Urinary bladder (tissue), 4 donors: ENCODE measurements around the gene TYK2. TPM values are rescaled to one million over a fixed set of nuclear protein-coding genes. Genes with fewer than 3 reads are reported as not detected.

ENCODE experiments used
- DNase-seq: peaks from one replicate; pipeline ENCODE4 v3.0.0-alpha.2; 2015; ENCODE audit errors: extremely low spot score
- H3K27ac ChIP-seq: one replicate; pipeline ENCODE4 v1.5.1; 2013; ENCODE audit warnings: low read depth, mild to moderate bottlenecking, moderate library complexity
- H3K36me3 ChIP-seq: one replicate; pipeline ENCODE4 v1.6.1; 2013; ENCODE audit warnings: mild to moderate bottlenecking, moderate library complexity; ENCODE audit not compliant: insufficient read depth
- H3K4me1 ChIP-seq: one replicate; pipeline ENCODE4 v1.6.1; 2013; ENCODE audit warnings: mild to moderate bottlenecking, moderate library complexity; ENCODE audit not compliant: insufficient read depth
- H3K4me3 ChIP-seq: one replicate; pipeline ENCODE4 v1.5.1; 2013; ENCODE audit warnings: low read depth, low read length
- WGBS: extraction: QIAGEN DNeasy Blood & Tissue Kit; methylation state at CpG from one replicate; pipeline ENCODE4 v1.1.7; 2013; 5-methylcytosine and 5-hydroxymethylcytosine counted together
- polyA plus RNA-seq: library from polyadenylated mRNA; stranded (reverse); fragments of 200-250 nt; gene quantifications from one replicate; pipeline ENCODE4 v1.2.3, GENCODE V29; 2013
- total RNA-seq: library from RNA; depleted of rRNA; stranded (reverse); fragments of >200 nt; gene quantifications from one replicate; pipeline ENCODE4 v1.2.3, GENCODE V29; 2014
- donor health status: healthy with polysubstance abuse.
- donor health status: healthy.

TYK2 gene
- total and polyA plus RNA-seq, 2 donors: 55.5 to 72.1 TPM

DNA sequence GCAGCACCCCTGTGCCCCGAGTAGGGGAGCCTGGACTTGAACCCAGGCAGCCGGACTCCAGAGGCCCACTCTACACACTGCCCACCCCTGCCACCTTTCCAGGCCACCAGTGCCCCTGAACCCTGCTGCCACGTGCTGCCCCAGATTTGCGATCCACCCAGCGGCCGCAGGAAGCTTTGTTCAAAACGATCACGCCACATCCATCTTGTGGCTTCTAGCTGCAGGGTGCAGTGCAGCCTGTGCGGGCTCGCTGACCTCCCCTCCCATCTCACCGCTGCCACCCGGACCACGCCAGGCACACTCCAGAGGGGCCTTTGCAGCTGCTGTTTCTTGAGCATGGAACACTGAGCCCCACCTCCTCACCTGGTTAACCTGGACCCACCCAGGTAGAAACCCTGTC is 50.8 kb downstream of the TYK2 start:
- no peak overlapping the region for H3K4me3 ChIP-seq
- no peak overlapping the region for H3K27ac ChIP-seq
- no peaks in the 10 kb centered on the region for H3K4me1 ChIP-seq
- 94% methylated on average over 13 of the region's 13 CpGs for WGBS
- DNase-seq: no peak
- H3K36me3 ChIP-seq: no peaks in the 10 kb centered on the region

DNA sequence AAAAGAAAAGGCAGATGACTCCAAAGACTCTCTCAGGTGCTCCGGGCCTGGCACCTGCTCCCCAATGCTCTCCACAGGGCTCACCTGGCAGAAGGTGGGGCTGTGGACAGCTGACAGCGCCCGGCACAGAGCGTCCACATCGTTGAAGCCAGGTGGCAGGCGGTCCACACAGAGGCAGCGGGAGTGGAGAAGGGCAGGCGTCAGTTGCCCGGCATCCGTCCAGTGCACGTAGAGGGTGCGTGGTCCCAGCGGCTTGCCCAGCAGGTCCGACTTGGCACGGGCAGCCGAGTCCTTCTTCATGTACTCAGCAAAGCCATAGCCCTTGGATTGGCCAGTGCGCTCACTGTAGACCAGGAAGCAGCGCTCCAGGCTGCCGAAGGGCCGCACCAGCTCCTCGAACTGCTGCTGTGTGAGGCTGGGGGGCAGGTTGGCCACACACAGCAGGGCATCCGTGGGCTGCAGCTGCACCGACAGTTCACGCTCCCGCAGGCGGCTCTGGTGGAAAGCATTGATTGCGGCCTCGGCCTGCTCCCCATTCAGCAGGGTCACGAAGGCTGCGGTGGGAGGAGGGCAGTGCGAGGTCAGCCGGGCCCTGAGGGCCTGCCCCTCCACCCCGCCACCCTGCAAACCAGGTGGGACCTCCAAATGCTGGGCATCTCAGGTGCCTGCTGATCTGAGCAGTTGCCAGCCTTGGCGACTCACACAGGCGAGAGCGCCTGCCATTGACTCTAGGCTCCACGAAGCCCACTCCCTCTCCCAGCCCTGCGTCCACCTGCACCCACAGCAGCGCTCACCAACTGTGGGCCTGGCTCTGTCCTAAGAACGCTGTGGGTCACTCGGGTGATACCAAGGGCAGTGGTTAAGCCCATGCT is 51.6 kb downstream of the TYK2 start:
- H3K4me3 ChIP-seq: no peak overlapping the region
- no peak for DNase-seq
- H3K27ac ChIP-seq: no peak overlapping the region
- H3K4me1 ChIP-seq: no peaks in the 10 kb centered on the region
- 95% methylated on average over 41 of the region's 41 CpGs for WGBS
- no peaks in the 10 kb centered on the region for H3K36me3 ChIP-seq

DNA sequence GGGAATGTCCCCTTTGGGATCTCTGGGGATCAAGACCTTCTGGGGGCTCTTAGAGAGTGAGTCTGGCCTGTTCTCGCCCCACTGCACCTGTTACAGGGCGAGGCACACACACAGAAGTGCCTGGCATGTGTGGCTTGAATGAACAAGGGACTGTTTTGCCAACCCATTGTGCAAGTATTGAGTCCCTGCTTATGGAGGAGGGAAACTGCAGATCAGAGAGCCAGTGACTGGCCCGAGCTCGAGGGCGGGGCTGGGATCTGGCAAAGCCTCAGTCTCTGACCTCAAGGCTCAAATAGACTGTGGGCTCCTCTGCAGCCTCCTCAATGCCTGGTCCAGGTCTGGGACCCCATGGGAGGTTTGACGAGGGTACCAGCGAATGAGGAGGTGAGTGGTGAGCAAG is 52.6 kb downstream of the TYK2 start:
- Histone ChIP-seq H3K4me1 (no peaks in the 10 kb centered on the region), H3K27ac (no peak overlapping the region), H3K4me3 (no peak overlapping the region), H3K36me3 (no peaks in the 10 kb centered on the region)
- WGBS: 87% methylated on average over 7 of the region's 7 CpGs
- no peak for DNase-seq

DNA sequence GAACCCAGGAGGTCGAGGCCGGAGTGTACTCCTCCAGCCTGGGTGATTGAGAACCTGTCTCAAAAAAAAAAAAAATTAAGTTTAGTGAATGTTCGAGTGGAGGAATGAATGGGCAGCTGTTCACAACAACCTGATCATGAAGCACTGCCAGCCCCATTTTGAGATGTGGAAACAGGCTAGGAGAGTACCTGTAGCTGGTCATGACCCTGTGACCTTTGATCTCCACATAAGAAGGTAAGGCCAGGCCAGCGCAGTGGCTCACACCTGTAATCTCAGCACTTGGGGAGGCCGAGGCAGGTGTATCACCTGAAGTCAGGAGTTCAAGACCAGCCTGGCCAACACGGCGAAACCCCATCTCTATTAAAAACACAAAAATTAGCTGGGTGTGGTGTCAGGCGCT is 54.6 kb downstream of the TYK2 start:
- DNase-seq: no peak
- Histone ChIP-seq H3K27ac (no peak overlapping the region), H3K4me3 (no peak overlapping the region), H3K36me3 (peaks cover 3% of the 10 kb centered on the region), H3K4me1 (no peaks in the 10 kb centered on the region)
- 93% methylated on average over 8 of the region's 8 CpGs for WGBS

DNA sequence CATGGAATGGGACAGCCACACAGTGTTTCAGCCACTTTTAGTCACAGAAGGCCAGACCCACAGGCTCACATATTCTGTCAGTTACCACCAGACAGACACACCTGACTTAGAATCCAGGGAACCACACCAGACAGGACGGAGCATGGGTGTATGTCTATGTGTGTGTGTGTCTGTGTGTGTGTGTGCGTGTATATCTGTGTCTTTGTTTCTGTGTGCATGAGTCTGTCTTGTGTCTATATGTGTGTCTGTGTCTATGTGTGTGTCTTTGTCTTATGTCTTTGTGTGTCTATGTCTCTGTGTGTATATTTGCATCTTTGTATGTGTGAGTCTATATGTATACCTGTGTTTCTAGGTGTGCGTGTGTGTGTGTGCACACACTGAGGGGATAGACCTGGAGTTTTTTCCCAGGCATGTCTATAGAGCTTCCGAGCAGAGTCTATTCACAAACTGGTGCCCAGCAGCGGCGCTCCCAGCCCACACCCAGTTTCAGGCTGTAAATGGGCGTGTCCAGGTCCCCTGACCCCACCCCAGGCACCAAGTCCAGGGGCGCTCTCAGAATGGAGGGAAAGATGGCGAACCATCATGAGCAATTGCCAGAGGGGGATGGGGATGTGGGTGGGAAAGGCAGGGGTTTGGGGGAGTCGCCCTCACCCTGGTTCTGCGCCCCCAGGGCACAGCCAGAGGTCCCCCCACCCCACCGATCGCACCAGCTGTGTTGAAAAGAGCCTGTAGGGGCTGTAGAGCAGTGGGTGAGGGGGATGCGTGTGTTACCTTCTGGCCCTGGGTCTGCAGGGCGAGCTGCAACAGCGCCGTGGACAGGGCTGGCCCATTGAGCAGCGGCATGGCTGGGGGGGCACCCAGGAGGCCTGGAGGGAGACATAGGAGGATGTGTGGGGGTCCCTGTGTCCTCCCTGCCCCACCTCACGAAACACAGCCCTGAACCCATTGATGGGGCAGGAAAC is 58.2 kb downstream of the TYK2 start:
- DNase-seq: no peak
- Histone ChIP-seq H3K4me3 (no peak overlapping the region), H3K4me1 (no peaks in the 10 kb centered on the region), H3K27ac (no peak overlapping the region), H3K36me3 (peaks cover 5% of the 10 kb centered on the region)
- 90% methylated on average over 19 of the region's 19 CpGs for WGBS

DNA sequence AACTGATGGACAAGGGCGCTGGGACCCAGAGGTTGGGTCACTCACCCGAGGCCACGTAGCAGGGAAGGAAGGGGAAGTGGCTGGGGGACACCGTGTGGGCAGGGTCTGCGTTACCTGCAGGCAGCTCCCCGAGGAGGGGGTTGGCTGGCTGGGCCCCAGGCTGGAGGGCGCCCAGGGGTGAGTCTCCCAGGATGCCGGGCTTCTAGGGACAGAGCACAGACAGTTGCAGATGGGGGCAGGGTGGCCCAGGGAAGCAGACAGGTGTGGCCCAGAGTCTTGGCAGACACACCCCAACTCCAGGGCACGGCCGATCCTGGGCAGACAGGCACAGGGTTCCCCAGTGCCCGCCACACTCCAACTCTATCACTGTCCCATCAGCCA is 59.0 kb downstream of the TYK2 start:
- 89% methylated on average over 11 of the region's 11 CpGs for WGBS
- no peak overlapping the region for H3K27ac ChIP-seq

DNA sequence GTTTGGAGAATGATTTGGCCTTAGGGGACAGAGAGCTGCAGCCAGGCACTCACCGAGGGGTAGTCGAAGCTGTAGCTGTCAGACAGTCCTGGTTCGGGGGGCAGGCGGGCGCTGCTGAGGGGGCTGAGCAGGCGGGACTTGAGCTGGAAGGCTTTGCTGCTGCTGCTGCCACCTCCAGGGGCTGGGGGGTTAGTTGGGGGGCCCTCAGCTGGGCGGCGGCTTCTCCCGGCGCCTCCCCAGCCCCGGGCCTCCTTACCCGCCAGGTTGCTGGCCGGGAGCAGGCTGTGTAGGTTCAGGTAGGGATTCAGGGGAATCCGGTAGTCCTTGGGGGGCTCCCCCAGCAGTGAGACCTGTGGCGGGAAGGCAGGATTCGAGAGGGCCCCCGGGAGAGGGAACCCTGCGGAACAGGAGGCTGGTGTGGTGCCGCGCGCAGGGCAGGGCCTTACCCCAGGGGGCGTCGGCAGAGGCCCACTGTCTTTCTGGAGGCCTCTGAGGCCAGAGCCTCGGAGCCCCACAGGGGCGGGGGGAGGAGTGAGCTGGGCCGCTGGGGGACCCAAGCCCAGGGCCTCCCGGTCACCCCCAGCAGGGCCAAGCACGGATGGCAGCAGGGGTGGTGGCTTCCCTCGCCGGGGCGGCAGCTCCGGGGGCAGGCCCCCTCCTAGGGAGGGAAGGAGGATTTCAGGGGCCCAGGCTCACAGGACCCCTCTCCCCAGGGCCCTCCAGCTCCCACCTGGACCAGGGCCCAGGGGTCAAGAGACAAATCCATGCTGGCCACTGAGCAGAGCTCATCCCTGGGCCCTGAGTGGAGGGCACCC is 59.6 kb downstream of the TYK2 start:
- no peak overlapping the region for H3K4me3 ChIP-seq
- no peak for DNase-seq
- peaks cover 5% of the 10 kb centered on the region for H3K36me3 ChIP-seq
- WGBS: 93% methylated on average over 32 of the region's 32 CpGs
- H3K27ac ChIP-seq: no peak overlapping the region
- no peaks in the 10 kb centered on the region for H3K4me1 ChIP-seq

More for the DNA sequence above, 59.0 kb downstream of the TYK2 start:
- no peak overlapping the region for H3K4me3 ChIP-seq
- no peaks in the 10 kb centered on the region for H3K4me1 ChIP-seq
- peaks cover 5% of the 10 kb centered on the region for H3K36me3 ChIP-seq
- no peak for DNase-seq

DNA sequence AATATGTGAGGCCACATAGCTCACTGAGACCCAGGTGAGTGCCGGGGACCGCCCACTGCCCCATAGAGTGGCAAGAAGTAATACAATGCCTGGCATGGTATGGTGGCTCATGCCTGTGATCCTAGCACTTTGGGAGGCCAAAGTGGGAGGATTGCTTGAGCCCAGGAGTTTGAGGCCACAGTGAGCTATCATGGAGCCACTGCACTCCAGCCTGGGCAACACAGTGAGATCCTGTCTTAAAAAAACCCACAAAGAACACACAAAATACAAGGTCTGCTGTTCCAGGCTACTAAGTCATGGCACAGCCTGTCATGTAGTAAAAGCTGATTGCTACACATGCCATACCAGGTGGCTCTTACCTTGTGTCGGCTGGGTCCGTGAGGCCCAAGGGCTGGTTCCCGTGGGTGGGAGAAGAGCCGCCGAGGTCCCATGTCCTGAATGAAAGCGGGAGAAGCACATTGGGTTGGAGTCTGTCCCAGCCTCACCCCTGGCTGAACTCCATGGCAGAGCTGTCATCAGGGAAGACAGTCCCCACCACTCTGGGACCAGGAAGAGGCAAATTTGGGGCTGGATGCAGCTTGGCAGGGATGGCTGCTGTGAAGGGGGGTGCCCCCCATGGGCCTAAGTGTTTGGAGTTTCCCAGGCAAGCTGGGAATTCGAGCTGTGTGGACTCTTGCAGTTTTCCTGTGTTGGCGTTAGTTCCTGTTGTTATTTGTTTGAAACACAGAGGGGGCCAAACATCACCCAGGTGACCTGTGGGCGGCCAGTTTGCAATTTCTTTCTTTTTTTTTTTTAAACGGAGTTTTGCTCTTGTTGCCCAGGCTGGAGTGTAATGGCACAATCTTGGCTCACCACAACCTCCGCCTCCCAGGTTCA is 61.3 kb downstream of the TYK2 start:
- WGBS: 94% methylated on average over 13 of the region's 13 CpGs
- Histone ChIP-seq H3K36me3 (peaks cover 5% of the 10 kb centered on the region), H3K4me1 (no peaks in the 10 kb centered on the region), H3K27ac (no peak overlapping the region), H3K4me3 (no peak overlapping the region)
- no peak for DNase-seq

DNA sequence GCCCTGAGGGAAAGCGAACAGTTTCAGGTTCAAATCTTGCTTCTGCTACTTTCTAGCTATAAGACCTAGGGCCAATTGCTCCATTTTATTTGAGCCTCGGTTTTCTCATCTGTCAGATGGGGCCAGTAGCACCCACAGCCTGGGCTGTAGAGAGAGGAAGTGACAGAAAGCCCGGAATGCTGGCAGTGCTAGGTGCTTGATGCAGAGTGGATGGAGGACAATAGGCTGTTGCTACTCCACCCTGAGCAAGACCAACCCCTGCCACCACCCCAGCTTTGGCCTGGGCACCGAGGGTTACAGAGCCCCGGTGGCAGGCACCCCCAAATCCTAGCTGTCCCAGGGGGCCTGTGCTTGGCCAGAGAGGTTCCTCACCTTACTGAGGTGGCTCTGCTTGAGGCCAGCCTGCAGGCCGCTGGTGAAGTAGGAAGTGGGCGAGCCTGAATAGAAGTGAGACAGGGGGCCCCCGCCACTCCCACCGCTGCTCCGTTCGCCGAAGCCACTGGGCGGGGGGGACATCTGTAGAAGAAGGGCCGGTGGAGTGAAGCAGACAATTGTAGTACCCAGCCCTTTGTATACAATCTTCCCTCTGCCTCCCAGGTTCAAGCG is 62.4 kb downstream of the TYK2 start:
- WGBS: 95% methylated on average over 15 of the region's 15 CpGs
- H3K27ac ChIP-seq: no peak overlapping the region
- no peaks in the 10 kb centered on the region for H3K4me1 ChIP-seq
- peaks cover 5% of the 10 kb centered on the region for H3K36me3 ChIP-seq
- H3K4me3 ChIP-seq: no peak overlapping the region
- no peak for DNase-seq

DNA sequence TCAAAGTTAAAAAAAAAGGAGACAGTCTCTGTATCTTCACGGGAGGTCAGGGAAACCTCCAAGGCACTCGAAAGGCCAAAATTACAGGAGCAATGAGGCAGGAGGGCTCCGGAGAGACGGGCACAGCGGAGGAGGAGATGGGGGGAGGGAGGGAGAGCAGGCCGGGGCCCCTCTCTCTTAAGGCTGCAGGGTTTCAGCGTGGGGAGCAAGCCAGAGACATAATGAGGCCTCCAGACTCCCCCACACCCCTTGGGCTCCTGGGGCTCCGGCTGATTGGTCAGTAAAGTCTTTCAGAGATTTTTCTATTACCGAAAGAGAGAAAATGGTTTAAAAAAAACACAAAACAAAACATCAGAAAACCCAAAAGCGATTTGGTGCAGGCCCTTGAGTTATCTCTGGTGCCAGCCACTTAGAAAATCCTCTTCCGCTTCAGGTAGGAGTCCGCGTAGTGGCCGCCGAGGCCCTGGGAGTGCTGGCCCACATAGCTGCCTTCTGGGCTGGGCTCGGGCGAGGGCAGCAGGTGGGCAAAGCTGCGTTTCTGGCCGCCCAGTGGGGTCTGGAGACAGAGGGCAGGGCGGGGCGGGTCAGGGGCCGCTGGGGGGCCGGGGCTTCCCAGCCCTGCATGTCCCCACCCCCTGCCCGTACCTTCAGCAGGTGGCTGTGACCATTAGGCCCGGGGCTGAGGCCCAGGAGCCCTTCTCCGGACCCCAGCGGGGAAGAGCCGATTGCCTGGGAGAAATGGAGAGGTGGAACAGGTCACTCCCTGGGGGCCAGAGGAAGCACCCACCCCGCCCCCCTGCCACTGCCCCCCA is 63.1 kb downstream of the TYK2 start:
- H3K4me3 ChIP-seq: no peak overlapping the region
- DNase-seq: no peak
- no peak overlapping the region for H3K27ac ChIP-seq
- no peaks in the 10 kb centered on the region for H3K4me1 ChIP-seq
- H3K36me3 ChIP-seq: peaks cover 5% of the 10 kb centered on the region
- 82% methylated on average over 29 of the region's 29 CpGs for WGBS

DNA sequence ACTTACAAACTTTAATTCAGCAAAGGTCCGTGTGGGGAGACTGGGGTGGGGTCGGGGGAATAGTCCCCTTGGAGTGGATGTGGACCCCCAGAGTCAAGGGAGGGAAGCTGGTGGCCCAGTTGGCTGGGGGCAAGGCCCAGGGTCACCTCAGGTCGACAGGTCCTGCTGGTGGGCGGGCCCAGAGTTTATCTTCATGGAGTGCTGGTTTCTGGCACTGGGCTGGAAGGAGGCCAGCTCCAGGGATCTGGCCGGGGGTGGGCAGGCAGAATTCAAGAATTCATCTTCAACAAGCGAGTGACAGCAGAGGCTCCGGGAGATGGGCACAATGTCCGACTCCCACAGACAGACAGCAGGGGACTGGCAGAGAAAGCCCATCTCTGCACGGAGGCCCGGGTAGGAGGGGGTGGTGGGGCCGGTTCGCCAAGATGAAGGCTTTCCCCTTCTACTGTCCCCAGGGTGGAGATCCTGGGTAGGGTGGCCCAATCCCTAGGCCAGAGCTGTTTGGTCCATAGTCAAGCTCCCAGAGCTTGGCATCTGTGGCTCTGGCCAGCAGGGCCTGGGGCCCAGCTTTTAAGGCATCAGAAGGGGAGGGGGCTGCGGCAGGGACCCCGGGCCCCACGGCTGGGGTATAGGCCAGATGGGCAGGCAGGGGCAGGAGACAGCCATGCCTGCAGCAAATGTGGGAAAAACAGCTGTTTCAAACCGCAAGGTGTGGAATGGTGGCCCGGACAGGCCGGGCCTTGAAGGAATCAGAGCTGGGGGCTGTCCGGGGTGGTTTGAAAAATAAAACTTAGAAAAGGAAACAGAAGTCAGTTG is 63.9 kb downstream of the TYK2 start:
- Histone ChIP-seq H3K4me1 (no peaks in the 10 kb centered on the region), H3K36me3 (peaks cover 4% of the 10 kb centered on the region), H3K4me3 (no peak overlapping the region), H3K27ac (no peak overlapping the region)
- WGBS: 63% methylated on average over 19 of the region's 19 CpGs
- no peak for DNase-seq
